DND-41 (cell line): Measurements from ENCODE around the gene TMEM119.

Experiments
- CTCF ChIP-seq: IDR thresholded peaks from 2 replicates; pipeline ENCODE4 v1.5.1; 2012; ENCODE audit warnings: borderline replicate concordance, low read length, moderate library complexity, mild to moderate bottlenecking; ENCODE audit not compliant: poor library complexity, severe bottlenecking; ENCODE audit errors: extremely low read depth
- EZH2 ChIP-seq: IDR thresholded peaks from 3 replicates; pipeline ENCODE4 v1.6.1; 2012; ENCODE audit warnings: borderline replicate concordance, low read depth, mild to moderate bottlenecking, moderate library complexity, low read length, inconsistent platforms; ENCODE audit not compliant: severe bottlenecking

GRCh38 chr12:108603743-108604142, 5.9 kb upstream of the TMEM119 start:
- no peak for TF ChIP-seq CTCF
- TF ChIP-seq EZH2, result no peak
